H9 (cell line): ENCODE data around the gene YIPF3. TPM values are rescaled to one million over a fixed set of nuclear protein-coding genes. Genes with fewer than 3 reads are reported as not detected.

Experiments used
- DNase-seq: peaks from one replicate; pipeline ENCODE4 v3.0.0-alpha.2; 2017
- H2AFZ ChIP-seq: one replicate; pipeline ENCODE4 v1.6.1; 2013; ENCODE audit warnings: mild to moderate bottlenecking, low read length, control low read depth, moderate library complexity
- H2AK5ac ChIP-seq: 2 replicates; pipeline ENCODE4 v1.6.1; 2013; ENCODE audit warnings: low read length, control low read depth, mixed read lengths; ENCODE audit not compliant: insufficient read length
- H2BK120ac ChIP-seq: one replicate; pipeline ENCODE4 v1.6.1; 2013; ENCODE audit warnings: low read depth, mild to moderate bottlenecking, low read length, control low read depth, inconsistent platforms; ENCODE audit not compliant: poor library complexity, severe bottlenecking
- H2BK12ac ChIP-seq: 2 replicates; pipeline ENCODE4 v1.6.1; 2013; ENCODE audit warnings: low read length, control low read depth, mixed read lengths, low read depth; ENCODE audit not compliant: insufficient read length
- H2BK15ac ChIP-seq: 2 replicates; pipeline ENCODE4 v1.6.1; 2013; ENCODE audit warnings: low read depth, low read length, control low read depth
- H2BK20ac ChIP-seq: one replicate; pipeline ENCODE4 v1.6.1; 2013; ENCODE audit warnings: low read depth, mild to moderate bottlenecking, low read length, control low read depth, inconsistent platforms; ENCODE audit not compliant: poor library complexity, severe bottlenecking
- H2BK5ac ChIP-seq: 2 replicates; pipeline ENCODE4 v1.6.1; 2013; ENCODE audit warnings: low read length, control low read depth, mixed read lengths; ENCODE audit not compliant: insufficient read length
- H3K14ac ChIP-seq: 2 replicates; pipeline ENCODE4 v1.6.1; 2013; ENCODE audit warnings: low read length, control low read depth; ENCODE audit not compliant: insufficient read depth
- H3K18ac ChIP-seq: 2 replicates; pipeline ENCODE4 v1.6.1; 2013; ENCODE audit warnings: low read depth, mild to moderate bottlenecking, mixed read lengths, low read length, control low read depth; ENCODE audit not compliant: insufficient read length
- H3K23ac ChIP-seq: 2 replicates; pipeline ENCODE4 v1.6.1; 2013; ENCODE audit warnings: low read length, control low read depth, mixed read lengths, low read depth; ENCODE audit not compliant: insufficient read length
- H3K23me2 ChIP-seq: 2 replicates; pipeline ENCODE4 v1.6.1; 2013; ENCODE audit warnings: low read depth, mild to moderate bottlenecking, mixed read lengths, low read length, control low read depth; ENCODE audit not compliant: insufficient read length, poor library complexity, severe bottlenecking
- H3K27ac ChIP-seq: 2 replicates; pipeline ENCODE4 v1.5.1; 2013; ENCODE audit warnings: low read length, control low read depth, mixed read lengths, low read depth; ENCODE audit not compliant: insufficient read length
- H3K27me3 ChIP-seq: 2 replicates; pipeline ENCODE4 v1.6.1; 2013; ENCODE audit warnings: low read length, control low read depth, inconsistent platforms; ENCODE audit not compliant: insufficient read depth
- H3K4ac ChIP-seq: 2 replicates; pipeline ENCODE4 v1.6.1; 2013; ENCODE audit warnings: low read depth, mild to moderate bottlenecking, control low read depth, inconsistent platforms, low read length, moderate library complexity
- H3K4me1 ChIP-seq: 2 replicates; pipeline ENCODE4 v1.6.1; 2013; ENCODE audit warnings: low read length, control low read depth, inconsistent platforms; ENCODE audit not compliant: insufficient read depth
- H3K4me2 ChIP-seq: 2 replicates; pipeline ENCODE4 v1.6.1; 2013; ENCODE audit warnings: low read length, control low read depth, mixed read lengths; ENCODE audit not compliant: insufficient read length, insufficient read depth
- H3K56ac ChIP-seq: 2 replicates; pipeline ENCODE4 v1.6.1; 2013; ENCODE audit warnings: low read depth, mild to moderate bottlenecking, mixed read lengths, low read length, control low read depth; ENCODE audit not compliant: insufficient read length
- H3K79me1 ChIP-seq: 2 replicates; pipeline ENCODE4 v1.6.1; 2013; ENCODE audit warnings: low read depth, mild to moderate bottlenecking, moderate library complexity, low read length, control low read depth, inconsistent platforms; ENCODE audit not compliant: insufficient read depth, poor library complexity, severe bottlenecking
- H3K79me2 ChIP-seq: 2 replicates; pipeline ENCODE4 v1.6.1; 2013; ENCODE audit warnings: low read length, control low read depth, inconsistent platforms; ENCODE audit not compliant: insufficient read depth
- H3K9ac ChIP-seq: 2 replicates; pipeline ENCODE4 v1.6.1; 2013; ENCODE audit warnings: low read length, control low read depth, mixed read lengths; ENCODE audit not compliant: insufficient read length; ENCODE audit errors: extremely low read depth
- H3K9me3 ChIP-seq: one replicate; pipeline ENCODE4 v1.6.1; 2013; ENCODE audit warnings: low read depth, low read length, inconsistent platforms; ENCODE audit not compliant: control insufficient read depth
- H3T11ph ChIP-seq: one replicate; pipeline ENCODE4 v1.6.1; 2013; ENCODE audit warnings: mild to moderate bottlenecking, low read length, control low read depth, inconsistent platforms
- H4K20me1 ChIP-seq: one replicate; pipeline ENCODE4 v1.6.1; 2013; ENCODE audit not compliant: control insufficient read depth, insufficient read length, insufficient read depth
- H4K5ac ChIP-seq: 2 replicates; pipeline ENCODE4 v1.6.1; 2013; ENCODE audit warnings: low read depth, mild to moderate bottlenecking, mixed read lengths, low read length, control low read depth; ENCODE audit not compliant: insufficient read length
- H4K8ac ChIP-seq: replicated peaks from 2 replicates; pipeline ENCODE4 v1.6.1; 2013; ENCODE audit warnings: low read length, control low read depth, mixed read lengths, low read depth; ENCODE audit not compliant: insufficient read length
- H4K91ac ChIP-seq: 2 replicates; pipeline ENCODE4 v1.6.1; 2013; ENCODE audit warnings: low read depth, mild to moderate bottlenecking, moderate library complexity, mixed read lengths, low read length, control low read depth; ENCODE audit not compliant: insufficient read length
- H3K27ac Mint-ChIP-seq, 3 experiments: 2 replicates in 2 of 3; 3 replicates in 1 of 3; pipeline ENCODE4 v1.8.0; 2020 to 2021; ENCODE audit warnings: mixed read lengths in 3 of 3, mild to moderate bottlenecking in 1 of 3, moderate library complexity in 1 of 3
- H3K27me3 Mint-ChIP-seq: 2 replicates; pipeline ENCODE4 v1.8.0; 2021; ENCODE audit warnings: low read depth, mild to moderate bottlenecking, moderate library complexity, mixed read lengths
- H3K36me3 Mint-ChIP-seq, 3 experiments: 2 replicates in 2 of 3; 3 replicates in 1 of 3; pipeline ENCODE4 v1.8.0; 2020 to 2021; ENCODE audit warnings: low read depth in 3 of 3, mixed read lengths in 3 of 3; ENCODE audit not compliant: insufficient read depth in 1 of 3
- H3K4me1 Mint-ChIP-seq, 2 experiments: 2 replicates each; pipeline ENCODE4 v1.8.0; 2020; ENCODE audit warnings: mixed read lengths in 2 of 2
- H3K4me3 Mint-ChIP-seq, 2 experiments: 2 replicates in 1 of 2; 3 replicates in 1 of 2; pipeline ENCODE4 v1.8.0; 2020 to 2021; ENCODE audit warnings: mild to moderate bottlenecking in 2 of 2, mixed read lengths in 2 of 2, moderate library complexity in 1 of 2
- H3K9me3 Mint-ChIP-seq, 2 experiments: 2 replicates in 1 of 2; 3 replicates in 1 of 2; pipeline ENCODE4 v1.8.0; 2020; ENCODE audit warnings: mild to moderate bottlenecking in 2 of 2, mixed read lengths in 2 of 2, moderate library complexity in 1 of 2
- CTCF ChIP-seq: fragments of 200-600 bp; sonication (generic); conservative IDR thresholded peaks from 3 replicates; pipeline ENCODE4 v1.8.0; 2021; ENCODE audit warnings: antibody characterized with exemption, mild to moderate bottlenecking
- WGBS: extraction: QIAGEN DNeasy Blood & Tissue Kit; methylation state at CpG from one replicate; pipeline ENCODE4 v1.1.7; 2013; ENCODE audit warnings: missing lambda C conversion rate, low lambda C conversion rate, mixed read lengths; ENCODE audit not compliant: insufficient read length; ENCODE audit errors: extremely low coverage; 5-methylcytosine and 5-hydroxymethylcytosine counted together
- total RNA-seq: library from RNA; stranded (reverse); gene quantifications from 2 replicates; pipeline ENCODE4 v1.2.1, GENCODE V29; 2021

YIPF3 gene
- total RNA-seq, 1 experiment from 2014 or later, result 84.5 TPM

- H3K27ac Mint-ChIP-seq, result no peak overlapping the region; a peak in 1 of 7 replicates
- H3K56ac ChIP-seq, result no peak overlapping the region
- no peaks in the 10 kb centered on the region for H3K79me1 ChIP-seq
- H3K4me1 Mint-ChIP-seq, result peaks cover 5 to 6% of the 10 kb centered on the region in 2 experiments
- H3K4me3 Mint-ChIP-seq, result no peak overlapping the region
- H3K4me2 ChIP-seq, result no peak overlapping the region
- no peaks in the 10 kb centered on the region for H3K79me2 ChIP-seq
- DNase-seq, result no peak
- peaks cover under 1% of the 10 kb centered on the region for H4K20me1 ChIP-seq
- H3K9me3 Mint-ChIP-seq, result no peaks in the 10 kb centered on the region
- H3K27me3 ChIP-seq, result no peaks in the 10 kb centered on the region
- H3K14ac ChIP-seq, result no peak overlapping the region
- H2BK15ac ChIP-seq, result no peak overlapping the region
- H3K18ac ChIP-seq, result no peak overlapping the region
- H4K8ac ChIP-seq, result no peak overlapping the region
- no peak overlapping the region for H2BK20ac ChIP-seq
- H3K27ac ChIP-seq, result no peak overlapping the region
- no peaks in the 10 kb centered on the region for H3K9me3 ChIP-seq
- H3K9ac ChIP-seq, result no peak overlapping the region
- TF ChIP-seq CTCF, result no peak
- no peak overlapping the region for H4K5ac ChIP-seq
- H2AFZ ChIP-seq, result no peak overlapping the region
- H3K27me3 Mint-ChIP-seq, result no peaks in the 10 kb centered on the region
- WGBS, result no CpG with 5 or more reads among the region's 3 CpGs
- H3K23me2 ChIP-seq, result no peaks in the 10 kb centered on the region
- H3K36me3 Mint-ChIP-seq, result peaks cover 28 to 79% (median 66%) of the 10 kb centered on the region in 3 experiments
- no peak overlapping the region for H4K91ac ChIP-seq
- H3K23ac ChIP-seq, result no peak overlapping the region
- no peak overlapping the region for H3T11ph ChIP-seq
- H3K4me1 ChIP-seq, result no peaks in the 10 kb centered on the region
- no peak overlapping the region for H3K4ac ChIP-seq
- H2AK5ac ChIP-seq, result no peak overlapping the region
- no peak overlapping the region for H2BK12ac ChIP-seq
- no peak overlapping the region for H2BK120ac ChIP-seq
- H2BK5ac ChIP-seq, result no peak overlapping the region
Observed at GRCh38 chr6:43500921-43501320, 15.8 kb downstream of the YIPF3 start.
